HG03097 (cell line): ENCODE measurements around the gene R3HCC1L.
"Not testable (repeated sequence)": the region's sequence is repeated elsewhere in the genome, so short reads cannot be mapped to it uniquely, and the experiment has no call there.

Experiments
- ATAC-seq: cut with Tn5 transposase; IDR thresholded peaks from one replicate; pipeline ENCODE4 v1.9.1; 2021; ENCODE audit not compliant: unreplicated experiment, low FRiP score

The R3HCC1L gene

DNA sequence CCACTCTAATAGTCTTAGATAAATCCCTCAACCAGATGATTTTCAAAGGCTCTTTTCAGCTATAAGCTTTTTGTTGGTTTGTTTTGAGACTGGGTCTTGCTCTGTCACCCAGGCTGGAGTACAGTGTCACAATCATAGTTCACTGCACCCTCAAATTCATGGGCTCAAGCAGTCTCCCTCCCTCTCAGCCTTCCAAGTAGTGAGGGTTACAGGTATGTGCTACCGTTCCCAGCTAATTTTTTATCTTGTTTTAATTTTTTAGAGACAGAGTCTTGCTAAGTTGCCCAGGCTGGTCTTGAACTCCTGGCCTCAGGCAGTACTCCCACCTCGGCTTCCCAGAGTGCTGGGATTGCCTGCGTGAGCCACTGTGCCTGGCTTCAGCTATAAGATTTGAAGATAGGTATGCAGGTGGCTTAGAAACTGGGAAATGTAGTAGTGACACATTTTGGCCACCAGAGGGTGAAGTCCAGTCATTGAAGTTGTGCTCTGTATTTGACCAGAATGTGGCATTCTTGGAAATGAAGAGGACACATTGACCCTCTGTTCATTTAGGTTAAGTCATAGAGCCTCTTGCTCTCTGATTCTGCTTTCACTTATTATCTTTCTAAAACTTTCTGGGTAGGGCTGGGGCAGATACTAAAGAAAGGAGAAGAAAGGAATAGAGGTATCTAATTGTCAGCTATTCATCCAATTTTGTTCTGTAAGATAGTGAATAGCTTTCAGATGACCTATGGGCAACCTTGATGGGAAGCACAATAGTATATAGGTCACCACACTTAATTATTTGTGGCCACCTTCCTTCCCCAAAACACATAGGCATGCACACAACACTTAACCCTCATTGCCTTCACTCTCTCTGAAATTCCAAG, 36.0 kb downstream of the R3HCC1L start:
- ATAC-seq = no peak

DNA sequence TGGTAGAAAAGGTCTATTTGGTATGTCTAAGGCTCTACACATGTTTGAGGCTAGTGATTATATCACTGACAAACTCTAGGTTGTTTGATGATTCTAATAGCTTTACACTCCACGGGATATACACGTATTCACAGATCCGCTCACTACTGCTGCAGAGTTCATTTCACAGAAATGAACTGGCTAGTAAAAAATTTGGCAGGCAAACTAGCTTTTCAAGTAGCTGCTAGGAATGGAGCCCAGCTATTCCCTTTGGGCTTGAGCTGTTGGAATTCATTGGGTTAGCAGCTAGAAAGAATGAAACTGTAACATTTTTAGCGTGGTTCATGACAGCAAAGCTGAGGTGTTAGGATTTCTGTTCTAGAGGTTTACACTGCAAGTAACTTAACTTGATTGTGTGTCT, 37.6 kb downstream of the R3HCC1L start:
- ATAC-seq = no peak

DNA sequence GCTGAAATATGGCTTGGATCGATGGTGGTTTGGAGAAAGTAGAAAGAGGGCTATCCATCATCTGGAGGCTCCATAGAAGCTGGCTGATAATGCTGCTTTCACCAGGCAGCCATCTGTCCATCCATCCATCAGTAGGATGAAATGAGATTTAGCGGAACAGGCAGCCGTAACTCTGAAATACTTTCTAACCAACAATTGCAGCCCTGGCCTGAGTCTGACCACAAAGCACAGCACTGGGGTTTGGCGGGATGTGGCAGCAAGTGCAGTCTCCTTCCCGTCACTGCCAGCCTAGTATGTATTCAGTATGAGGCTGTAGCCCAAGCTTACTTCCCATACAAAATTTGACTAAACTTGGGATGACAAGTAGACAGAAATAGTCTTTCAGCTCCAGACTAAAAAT, 38.0 kb downstream of the R3HCC1L start:
- ATAC-seq = no peak

DNA sequence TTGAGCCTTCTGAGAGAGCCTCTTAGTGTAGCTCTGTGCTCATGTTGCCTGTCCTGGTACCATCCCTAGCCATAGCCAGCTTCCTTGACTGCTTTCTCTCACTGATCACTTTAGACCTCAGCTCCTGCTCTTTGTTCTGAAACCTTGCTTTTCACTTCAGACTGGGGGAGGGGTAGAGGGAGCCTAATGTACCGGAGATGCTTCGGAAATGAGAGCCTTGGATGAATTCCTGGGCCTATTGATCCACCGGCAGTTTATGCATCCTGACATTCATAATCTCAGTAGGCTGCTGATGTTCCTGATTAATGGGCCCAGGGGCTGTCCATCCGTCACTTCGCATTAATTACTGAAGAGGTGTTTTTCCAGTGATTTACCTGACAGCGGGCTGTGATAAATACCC, 38.8 kb downstream of the R3HCC1L start:
- ATAC-seq = no peak

DNA sequence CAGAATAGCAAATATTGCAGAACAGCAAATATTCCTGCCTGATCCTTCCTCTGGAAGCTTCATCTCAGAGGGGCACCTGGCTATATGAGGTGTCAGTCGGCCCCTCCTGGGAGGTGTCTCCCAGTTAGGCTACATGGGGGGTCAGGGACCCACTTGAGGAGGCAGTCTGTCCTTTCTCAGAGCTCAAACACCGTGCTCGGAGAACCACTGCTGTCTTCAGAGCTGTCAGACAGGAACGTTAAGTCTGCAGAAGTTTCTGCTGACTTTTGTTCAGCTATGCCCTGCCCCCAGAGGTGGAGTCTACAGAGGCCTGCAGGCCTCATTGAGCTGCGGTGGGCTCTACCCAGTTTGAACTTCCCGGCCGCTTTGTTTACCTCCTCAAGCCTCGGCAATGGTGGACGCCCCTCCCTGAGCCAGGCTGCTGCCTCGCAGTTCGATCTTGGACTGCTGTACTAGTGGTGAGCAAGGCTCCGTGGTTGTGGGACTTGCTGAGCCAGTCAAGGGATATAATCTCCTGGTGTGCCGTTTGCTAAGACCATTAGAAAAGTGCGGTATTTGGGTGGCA, 48.0 kb downstream of the R3HCC1L start:
- ATAC-seq = not testable (repeated sequence)

DNA sequence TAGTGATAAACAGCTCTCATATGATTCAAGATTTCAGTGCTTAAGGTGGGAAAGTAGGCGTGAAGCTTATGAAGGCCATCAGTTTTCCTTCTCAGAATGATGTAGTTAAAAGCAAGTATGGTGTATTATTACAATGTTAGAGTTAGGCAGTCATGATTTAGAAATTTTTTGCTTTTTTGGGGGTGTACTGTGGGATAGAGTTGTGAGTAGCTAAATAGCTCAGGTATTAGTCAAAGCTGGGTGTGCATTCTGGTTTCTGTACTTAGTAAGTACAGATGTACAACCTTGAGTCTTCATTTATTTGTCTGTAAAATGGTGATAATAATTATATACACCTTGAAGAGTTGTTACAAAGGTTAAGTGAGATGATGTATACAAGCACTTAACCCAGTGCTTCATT, 52.2 kb downstream of the R3HCC1L start:
- no peak for ATAC-seq

DNA sequence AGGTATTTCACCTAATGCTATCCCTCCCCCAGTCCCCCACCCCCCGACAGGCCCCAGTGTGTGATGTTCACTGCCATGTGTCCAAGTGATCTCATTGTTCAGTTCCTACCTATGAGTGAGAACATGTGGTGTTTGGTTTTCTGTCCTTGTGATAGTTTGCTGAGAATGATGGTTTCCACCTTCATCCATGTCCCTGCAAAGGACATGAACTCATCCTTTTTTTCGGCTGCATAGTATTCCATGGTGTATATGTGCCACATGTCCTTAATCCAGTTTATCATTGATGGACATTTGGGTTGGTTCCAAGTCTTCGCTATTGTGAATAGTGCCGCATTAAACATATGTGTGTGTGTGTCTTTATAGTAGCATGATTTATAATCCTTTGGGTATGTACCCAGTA, 56.3 kb downstream of the R3HCC1L start:
- not testable (repeated sequence) for ATAC-seq

DNA sequence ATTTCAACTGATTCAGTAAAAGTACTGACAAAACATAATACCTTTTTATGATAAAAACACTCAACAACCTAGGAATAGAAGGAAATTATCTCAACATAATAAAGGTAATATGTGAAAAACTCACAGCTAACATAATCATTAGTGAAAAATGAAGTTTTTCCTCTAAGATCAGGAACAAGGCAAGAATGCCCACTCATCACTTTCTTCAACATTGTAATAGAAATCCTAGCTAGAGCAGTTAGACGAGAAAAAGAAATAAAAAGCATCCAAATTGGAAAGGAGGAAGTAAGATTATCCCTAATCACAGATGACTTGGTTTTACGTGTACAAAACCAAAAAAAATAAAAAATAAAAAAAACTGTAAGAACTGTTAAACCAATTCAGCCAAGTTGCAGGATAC, 58.6 kb downstream of the R3HCC1L start:
- no peak for ATAC-seq

DNA sequence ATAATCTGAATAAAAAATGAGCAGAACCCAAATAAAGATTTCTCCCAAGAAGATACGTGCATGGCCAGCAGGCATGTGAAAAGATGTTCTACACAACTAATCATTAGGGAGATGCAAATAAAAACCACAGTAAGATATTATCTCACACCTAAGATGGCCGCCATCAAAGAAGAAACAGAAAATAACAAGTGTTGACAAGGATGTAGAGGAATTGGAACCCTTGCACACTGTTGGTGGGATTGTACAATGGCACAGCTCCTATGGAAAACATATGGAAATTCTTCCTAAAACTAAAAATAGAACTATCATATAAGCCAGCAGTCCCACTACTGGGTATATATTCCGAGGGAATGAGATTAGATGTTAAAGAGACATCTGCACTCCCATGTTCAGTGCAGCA, 60.2 kb downstream of the R3HCC1L start:
- no peak for ATAC-seq

DNA sequence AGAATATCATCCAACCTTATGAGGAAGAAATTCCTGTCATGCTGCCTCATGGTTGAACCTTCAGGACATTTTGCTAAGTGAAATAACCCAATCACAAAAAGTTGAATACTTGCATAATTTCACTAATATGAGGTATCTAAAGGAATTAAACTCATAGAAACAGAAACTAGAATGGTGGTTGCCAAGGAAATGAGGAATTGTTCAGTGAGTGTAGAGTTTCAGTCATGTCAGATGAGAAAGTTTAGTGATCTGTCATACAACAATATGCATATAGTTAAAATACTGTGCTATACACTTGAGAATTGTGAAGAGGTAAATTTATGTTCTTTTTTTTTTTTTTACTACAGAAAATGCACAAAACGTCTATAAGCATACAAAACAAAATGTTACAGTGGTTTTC, 60.7 kb downstream of the R3HCC1L start:
- no peak for ATAC-seq

DNA sequence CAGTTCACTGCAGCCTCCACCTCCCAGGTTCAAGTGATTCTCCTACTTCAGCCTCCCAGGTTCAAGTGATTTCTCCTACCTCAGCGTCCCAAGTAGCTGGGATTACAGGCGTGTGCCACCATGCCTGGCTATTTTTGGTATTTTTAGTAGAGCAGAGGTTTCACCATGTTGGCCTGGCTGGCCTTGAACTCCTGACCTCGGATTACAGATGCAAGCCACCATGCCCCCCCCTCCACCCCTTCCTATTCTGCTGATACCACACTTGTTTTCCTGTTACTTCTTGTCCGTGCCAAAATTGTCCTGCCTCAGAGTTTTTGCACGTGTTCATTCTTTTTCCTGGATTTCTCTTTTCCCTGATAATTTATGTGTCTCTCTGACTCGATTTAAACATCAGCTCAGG, 62.5 kb downstream of the R3HCC1L start:
- no peak for ATAC-seq

DNA sequence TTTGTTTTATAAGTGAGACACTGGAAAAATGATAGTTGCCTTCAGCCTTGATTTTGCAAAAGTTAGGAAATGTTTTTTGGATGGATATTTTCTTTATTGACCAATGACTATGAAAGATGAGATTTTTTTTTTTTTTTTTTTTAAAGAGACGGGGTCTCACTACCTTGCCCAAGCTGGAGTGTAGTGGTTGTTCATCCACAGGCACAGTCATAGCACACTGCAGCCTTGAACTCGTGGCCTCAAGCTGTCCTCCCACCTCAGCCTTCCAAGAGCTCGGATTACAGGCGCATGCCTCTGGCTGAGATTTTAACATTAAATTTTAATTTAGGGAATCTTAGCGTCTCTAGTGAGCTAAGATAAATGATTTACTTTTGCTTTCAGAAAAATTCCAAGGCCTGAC, 67.3 kb downstream of the R3HCC1L start:
- ATAC-seq = no peak

DNA sequence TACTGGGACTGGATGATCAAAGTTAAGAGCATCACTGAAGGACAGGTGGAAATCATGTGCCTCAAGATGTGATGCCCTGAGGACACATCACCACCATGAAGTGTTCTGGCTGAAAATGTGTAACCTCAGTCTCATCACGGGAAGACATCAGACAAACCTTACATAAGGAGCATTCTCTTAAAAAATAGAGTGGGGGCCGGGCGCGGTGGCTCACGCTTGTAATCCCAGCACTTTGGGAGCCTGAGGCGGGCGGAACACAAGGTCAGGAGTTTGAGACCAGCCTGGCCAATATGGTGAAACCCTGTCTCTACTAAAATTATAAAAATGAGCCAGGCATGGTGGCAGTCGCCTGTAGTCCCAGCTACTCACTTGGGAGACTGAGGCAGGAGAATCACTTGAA, 67.9 kb downstream of the R3HCC1L start:
- no peak for ATAC-seq

DNA sequence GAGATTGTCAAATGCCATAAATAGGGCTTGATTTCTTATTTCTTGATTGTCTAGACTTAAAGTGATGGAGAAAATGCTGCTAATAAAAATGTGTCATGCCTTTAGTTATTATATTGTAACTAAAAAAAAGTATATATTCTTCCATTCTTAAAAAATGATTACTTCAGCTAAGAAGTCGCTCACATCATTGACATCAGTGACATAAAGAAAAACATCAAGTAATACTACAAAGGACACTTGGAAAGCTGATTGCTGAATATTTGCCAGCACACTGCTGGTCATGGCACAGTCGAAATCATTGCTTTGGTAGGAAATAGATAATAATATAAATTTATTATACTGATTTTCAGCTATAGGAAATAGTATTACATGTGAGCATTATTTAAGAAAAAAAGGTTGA, 70.9 kb downstream of the R3HCC1L start:
- ATAC-seq = no peak

DNA sequence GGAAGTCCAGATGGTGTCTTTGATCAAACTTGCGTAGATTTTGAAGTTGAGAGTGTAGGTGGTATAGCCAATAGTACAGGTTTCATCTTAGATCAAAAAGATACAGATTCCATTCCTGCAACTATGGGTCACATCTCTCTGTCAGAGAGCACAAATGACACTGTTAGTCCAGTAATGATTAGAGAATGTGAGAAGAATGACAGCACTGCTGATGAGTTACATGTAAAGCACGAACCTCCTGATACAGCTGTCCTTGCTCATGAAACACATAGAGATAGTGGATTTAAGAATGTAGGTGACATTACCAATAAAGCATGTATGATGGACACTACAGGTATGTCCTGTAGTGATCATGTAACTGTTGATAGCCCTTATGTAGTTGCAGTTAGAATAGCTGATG, 74.5 kb downstream of the R3HCC1L start:
- no peak for ATAC-seq

DNA sequence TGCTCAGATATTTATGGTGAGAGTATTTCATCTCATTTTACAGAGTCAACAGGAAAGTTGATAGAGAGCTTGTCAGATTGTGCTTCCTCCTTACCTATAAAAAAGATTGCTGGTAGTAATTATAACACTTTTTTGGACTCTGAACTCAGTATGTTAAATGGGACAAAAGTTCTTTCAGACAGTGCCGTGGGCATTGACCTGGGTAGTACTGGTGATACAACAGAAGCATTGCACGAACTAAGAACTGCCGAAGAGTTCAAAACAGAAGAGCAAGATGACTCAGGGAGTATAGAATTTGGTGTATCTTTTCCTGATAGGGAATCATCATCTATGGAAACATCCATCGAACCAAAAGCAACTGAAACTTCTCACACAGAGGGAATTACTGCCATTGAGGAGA, 75.0 kb downstream of the R3HCC1L start:
- no peak for ATAC-seq

DNA sequence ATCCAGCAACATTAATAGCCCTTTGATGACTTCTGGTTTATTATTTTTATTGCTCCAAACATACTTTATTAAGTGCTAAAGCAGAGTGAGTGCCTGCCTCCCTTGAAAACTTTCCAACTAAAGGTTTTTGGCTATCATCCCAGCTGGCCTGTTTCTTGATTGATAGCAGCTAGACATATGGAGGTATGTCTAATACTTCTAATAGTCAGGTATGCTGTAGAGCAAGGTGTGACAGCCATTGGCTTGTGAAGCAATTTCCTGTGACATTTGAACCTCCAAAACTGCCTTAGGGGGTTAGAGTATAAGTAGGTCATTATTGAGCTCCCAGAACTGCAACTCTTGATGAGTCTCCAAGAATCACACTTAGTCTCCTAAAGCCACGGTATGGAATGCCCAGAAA, 77.7 kb downstream of the R3HCC1L start:
- no peak for ATAC-seq

DNA sequence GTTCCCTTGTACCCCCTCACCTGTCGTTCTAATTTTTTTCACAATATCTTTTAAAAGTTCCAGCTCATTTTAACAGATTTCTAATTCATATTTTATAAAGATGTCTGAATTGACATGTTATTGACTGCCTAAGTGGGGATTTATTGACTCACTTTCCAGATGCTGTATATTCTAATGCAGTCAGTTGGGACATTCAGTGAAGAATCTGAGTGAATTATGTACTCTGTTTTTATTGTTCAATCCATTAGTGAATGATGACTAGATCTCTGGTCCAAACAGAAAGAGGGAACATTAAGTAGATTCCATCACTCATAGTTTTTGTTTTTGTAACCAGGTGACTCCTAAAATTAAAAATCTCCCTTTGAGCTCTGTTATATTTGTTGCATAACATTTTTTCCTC, 79.3 kb downstream of the R3HCC1L start:
- no peak for ATAC-seq

DNA sequence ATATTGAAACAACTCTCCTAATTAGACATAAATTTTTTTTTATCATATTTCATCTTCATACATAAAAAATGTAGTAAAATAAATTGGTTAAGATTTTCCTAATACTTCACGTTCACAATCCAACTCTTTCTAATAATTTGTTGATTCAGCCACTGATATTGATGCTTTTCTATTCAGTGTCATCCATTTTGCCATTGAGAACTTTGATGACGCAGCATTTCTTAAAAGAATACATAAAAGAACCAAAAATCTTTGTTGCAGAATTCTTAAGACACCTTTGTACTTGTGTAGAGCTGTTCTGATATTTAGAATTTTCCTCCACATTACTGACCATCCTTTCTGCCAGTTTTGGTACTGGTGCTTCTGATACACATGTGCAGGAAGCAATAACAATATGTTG, 80.9 kb downstream of the R3HCC1L start:
- no peak for ATAC-seq

DNA sequence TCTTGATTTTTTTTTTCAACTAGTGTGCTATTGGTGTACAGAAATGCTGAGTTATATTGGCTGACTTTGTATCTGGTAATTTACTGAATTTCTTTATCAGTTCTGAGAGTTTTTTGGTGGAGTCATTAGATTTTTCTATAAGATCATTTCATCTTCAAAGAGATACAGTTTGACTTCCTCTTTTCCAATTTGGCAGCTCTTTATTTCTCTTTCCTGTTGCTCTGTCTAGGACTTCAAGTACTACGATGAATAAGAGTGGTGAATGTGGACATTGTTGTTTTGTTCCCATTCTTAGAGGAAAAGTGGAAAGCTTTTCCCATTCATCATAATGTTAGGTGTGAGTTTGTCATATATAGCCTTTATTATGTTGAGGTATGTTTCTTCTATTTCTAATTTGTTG, 83.3 kb downstream of the R3HCC1L start:
- ATAC-seq = no peak

DNA sequence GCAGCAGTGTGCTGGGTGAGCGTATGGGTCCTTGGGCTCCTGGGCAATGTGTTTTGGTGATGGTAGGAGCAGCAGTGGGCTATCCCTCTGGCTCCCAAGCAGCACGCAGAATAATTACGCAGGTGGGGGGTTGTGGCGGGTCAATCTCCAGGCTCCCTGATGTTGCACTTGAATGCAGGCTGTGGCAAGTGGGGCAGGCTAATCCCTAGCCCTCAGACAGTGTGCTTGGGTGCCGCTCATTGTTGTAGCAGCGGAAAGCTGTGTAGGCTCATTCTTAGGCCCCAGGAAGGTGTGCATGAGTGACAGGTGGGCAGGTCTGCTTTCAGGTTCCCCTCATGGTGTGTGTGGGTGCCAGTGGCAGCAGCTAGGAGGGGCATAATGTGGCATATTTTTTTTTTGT, 89.4 kb downstream of the R3HCC1L start:
- no peak for ATAC-seq

DNA sequence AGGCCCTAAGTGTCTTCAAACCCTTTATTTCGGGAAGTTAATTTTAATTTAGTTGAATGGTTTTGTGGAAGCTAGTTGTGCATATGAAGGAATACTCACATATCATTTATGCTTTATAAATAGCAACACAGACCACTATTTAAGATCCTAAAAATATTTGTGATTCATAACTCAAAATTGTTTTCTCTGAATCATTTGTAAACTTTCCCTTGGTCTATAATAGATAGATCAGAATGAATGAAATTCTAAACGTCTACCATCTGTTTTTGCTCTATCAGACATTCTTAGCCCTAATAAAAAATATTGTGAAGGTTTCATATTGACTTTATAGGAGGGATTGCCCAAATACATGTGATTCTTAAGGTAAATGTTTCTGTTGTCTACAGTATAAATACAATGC, 90.1 kb downstream of the R3HCC1L start:
- ATAC-seq = no peak
